K562 (cell line): ENCODE results near the gene DNAJB12. TPM values are rescaled to one million over a fixed set of nuclear protein-coding genes. Genes with fewer than 3 reads are reported as not detected.

Experiments used
- CBX5 ChIP-seq: IDR thresholded peaks from 2 replicates; pipeline ENCODE4 v1.6.1; 2014; ENCODE audit warnings: low read depth, borderline replicate concordance
- FOXA1 ChIP-seq: fragments of 450-650 bp; IDR thresholded peaks from 2 replicates; pipeline ENCODE4 v1.6.1; 2016; ENCODE audit warnings: mild to moderate bottlenecking, borderline replicate concordance
- ILF3 ChIP-seq: fragments of 450-650 bp; IDR thresholded peaks from 2 replicates; pipeline ENCODE4 v1.6.1; 2018; ENCODE audit warnings: antibody characterized with exemption, mild to moderate bottlenecking, moderate library complexity, borderline replicate concordance
- KLF1 ChIP-seq: fragments of 450-650 bp; IDR thresholded peaks from 2 replicates; pipeline ENCODE4 v1.6.1; 2016; ENCODE audit warnings: missing genetic modification characterization, missing compliant biosample characterization
- MAFG ChIP-seq: fragments of 450-650 bp; conservative IDR thresholded peaks from 2 replicates; pipeline ENCODE4 v1.6.1; 2016; ENCODE audit warnings: missing genetic modification characterization, missing compliant biosample characterization
- MYNN ChIP-seq, 2 experiments: sonication (generic); formaldehyde crosslinking in 1 of 2; IDR thresholded peaks; 2 replicates each; pipeline versions ENCODE4 v1.5.0 to v1.6.1; 2016 to 2020; ENCODE audit warnings: antibody characterized with exemption in 1 of 2, missing genetic modification reagents in 1 of 2
- NELFE ChIP-seq: IDR thresholded peaks from 2 replicates; pipeline ENCODE4 v1.6.1; 2011; ENCODE audit warnings: mild to moderate bottlenecking; ENCODE audit not compliant: insufficient read depth, insufficient read length
- SAFB ChIP-seq: fragments of 200-400 bp; formaldehyde crosslinking; IDR thresholded peaks from 2 replicates; pipeline ENCODE4 v1.6.1; 2017; ENCODE audit warnings: low read depth, low read length, borderline replicate concordance
- SMAD3 ChIP-seq: fragments of 450-650 bp; formaldehyde crosslinking; conservative IDR thresholded peaks from 2 replicates; pipeline ENCODE4 v1.4.0; 2020; ENCODE audit warnings: mild to moderate bottlenecking
- ZNF140 ChIP-seq: fragments of 250-450 bp; sonication (Bioruptor Pico); IDR thresholded peaks from 2 replicates; pipeline ENCODE4 v1.8.0; 2021; ENCODE audit warnings: moderate library complexity, mild to moderate bottlenecking, inconsistent platforms
- ZNF274 ChIP-seq: IDR thresholded peaks from 2 replicates; pipeline ENCODE4 v1.6.1; 2011; ENCODE audit warnings: low read depth, mild to moderate bottlenecking, low read length, moderate library complexity, borderline replicate concordance
- ZNF3 ChIP-seq: fragments of 250-450 bp; sonication (Bioruptor Pico); IDR thresholded peaks from 2 replicates; pipeline ENCODE4 v1.5.0; 2021; ENCODE audit warnings: mild to moderate bottlenecking, moderate library complexity
- ZNF384 ChIP-seq: IDR thresholded peaks from 2 replicates; pipeline ENCODE4 v1.6.1; 2012; ENCODE audit warnings: low read depth, low read length, improper control_type of control experiment
- ZNF57 ChIP-seq: fragments of 450-650 bp; formaldehyde crosslinking; IDR thresholded peaks from 2 replicates; pipeline ENCODE4 v1.4.0; 2020; ENCODE audit warnings: mild to moderate bottlenecking, moderate library complexity
- ZZZ3 ChIP-seq: fragments of 450-650 bp; IDR thresholded peaks from 2 replicates; pipeline ENCODE4 v1.6.1; 2016; ENCODE audit warnings: antibody characterized with exemption, mild to moderate bottlenecking, moderate library complexity
- polyA plus RNA-seq, 8 experiments: library from polyadenylated mRNA; depleted of rRNA in 4 of 8; stranded (reverse) in 5 of 8; unstranded in 3 of 8; fragments of >200 nt; fragmentation: Nextera tagmentation in 2 of 8; fragmentation: Illumina TruSeq in 1 of 8; extraction: Ambion mirVana in 2 of 8; extraction: Trizol in 1 of 8; gene quantifications; 2 replicates each; pipeline versions ENCODE4 v1.2.1 to v1.2.3, GENCODE V29; 2011 to 2014; ENCODE audit warnings: inconsistent platforms in 1 of 8, missing spikeins in 1 of 8
- total RNA-seq, 7 experiments: library from RNA; depleted of rRNA in 6 of 7; stranded (reverse); fragments of >200 nt in 6 of 7; fragmentation: Illumina TruSeq in 2 of 7; extraction: Trizol in 2 of 7; gene quantifications; 2 replicates each; pipeline versions ENCODE4 v1.2.1 to v1.2.3, GENCODE V29; 2011 to 2021; ENCODE audit warnings: low replicate concordance in 1 of 7
- TF ChIP-seq, protein P1 (sequence below): sonication (generic); formaldehyde crosslinking; IDR thresholded peaks from 2 replicates; pipeline ENCODE4 v1.8.0; 2022; ENCODE audit warnings: mild to moderate bottlenecking, missing genetic modification reagents
- TF ChIP-seq, protein P2 (sequence below): fragments of 250-450 bp; sonication (Bioruptor Pico); IDR thresholded peaks from 2 replicates; pipeline ENCODE4 v1.4.0; 2020
- TF ChIP-seq, protein P3 (sequence below): sonication (generic); formaldehyde crosslinking; IDR thresholded peaks from 2 replicates; pipeline ENCODE4 v1.8.0; 2022; ENCODE audit warnings: missing genetic modification reagents, mild to moderate bottlenecking, borderline replicate concordance
- TF ChIP-seq, protein P4 (sequence below), 3 experiments: fragments of 200-800 bp in 1 of 3; fragments of 250-450 bp in 1 of 3; fragments of 450-650 bp in 1 of 3; sonication (Bioruptor Pico) in 1 of 3; sonication (Bioruptor generic) in 1 of 3; formaldehyde crosslinking in 1 of 3; IDR thresholded peaks; 2 replicates each; pipeline versions ENCODE4 v1.6.1 to v1.8.0; 2016 to 2022; ENCODE audit warnings: mild to moderate bottlenecking in 2 of 3, missing genetic modification characterization in 2 of 3, missing compliant biosample characterization in 1 of 3, moderate library complexity in 1 of 3

The DNAJB12 gene
- total and polyA plus RNA-seq, 9 of the 15 experiments (the other 6 are each of a cell fraction or from before 2014, with no cell fraction given) = 3.5 to 31.5 (median 20.3) TPM

DNA sequence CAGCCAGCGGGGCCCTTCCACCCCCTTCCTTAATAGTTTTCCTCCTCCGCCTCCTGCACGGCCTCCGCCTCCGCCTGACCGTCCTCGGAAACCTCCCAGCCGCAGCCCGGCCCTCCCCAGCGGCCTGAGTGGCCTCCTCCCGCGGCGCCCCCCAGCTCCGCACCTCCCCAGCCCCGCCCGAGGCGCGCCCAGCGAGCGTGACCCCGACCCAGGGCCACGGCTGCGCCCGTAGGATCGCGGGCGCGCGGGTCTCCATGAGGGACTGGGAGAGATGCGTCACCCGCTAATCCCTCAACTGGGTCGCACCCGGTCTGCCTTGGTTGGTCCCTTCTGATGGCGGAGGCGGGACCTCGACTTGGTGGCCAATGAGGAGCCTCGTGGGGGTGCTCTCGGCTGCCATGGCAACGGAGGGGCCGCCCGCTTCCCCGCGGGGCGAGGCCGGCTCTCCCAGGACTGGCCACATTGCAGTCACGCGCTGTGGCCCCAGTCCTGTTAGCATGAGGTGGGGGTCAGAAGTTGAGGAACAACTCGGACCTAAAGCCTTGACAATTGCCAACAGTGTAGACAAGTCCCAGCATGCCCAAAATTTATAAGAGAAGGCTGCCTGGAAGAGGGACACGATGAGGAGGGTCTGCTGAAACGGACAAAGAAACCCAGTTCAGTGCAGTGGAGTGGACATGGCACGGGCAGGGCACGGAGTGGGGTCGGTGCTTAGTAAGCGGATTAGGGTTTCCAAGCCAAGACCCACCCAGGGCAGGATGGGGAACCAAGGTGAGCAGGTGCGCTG is 56.7 kb downstream of the DNAJB12 start (continued):
- TF ChIP-seq, protein P1, sequence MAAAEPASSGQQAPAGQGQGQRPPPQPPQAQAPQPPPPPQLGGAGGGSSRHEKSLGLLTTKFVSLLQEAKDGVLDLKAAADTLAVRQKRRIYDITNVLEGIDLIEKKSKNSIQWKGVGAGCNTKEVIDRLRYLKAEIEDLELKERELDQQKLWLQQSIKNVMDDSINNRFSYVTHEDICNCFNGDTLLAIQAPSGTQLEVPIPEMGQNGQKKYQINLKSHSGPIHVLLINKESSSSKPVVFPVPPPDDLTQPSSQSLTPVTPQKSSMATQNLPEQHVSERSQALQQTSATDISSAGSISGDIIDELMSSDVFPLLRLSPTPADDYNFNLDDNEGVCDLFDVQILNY (CRISPR knock-in tag) = no peak
- TF ChIP-seq FOXA1 (no peak), ZNF140 (CRISPR knock-in tag) (no peak), MYNN (IDR thresholded peaks at IDR 0.05) (no peak), MYNN (CRISPR knock-in tag; IDR thresholded peaks at IDR 0.05) (no peak), ZNF57 (CRISPR knock-in tag) (no peak; the same call in 1 of the 2 replicates), ILF3 (no peak), SMAD3 (peak; percentile 92), ZNF3 (CRISPR knock-in tag) (no peak), KLF1 (tag) (peak; percentile 12; the same call in 1 of the 2 replicates), NELFE (no peak), ZNF274 (no peak), SAFB (peak; percentile 87; the same call in 1 of the 2 replicates), MAFG (tag) (peak; percentile 56), ZNF384 (0 out of 2 replicates have a peak, but pooled peaks have one; percentile 1), CBX5 (no peak), ZZZ3 (no peak)
- TF ChIP-seq, protein P2, sequence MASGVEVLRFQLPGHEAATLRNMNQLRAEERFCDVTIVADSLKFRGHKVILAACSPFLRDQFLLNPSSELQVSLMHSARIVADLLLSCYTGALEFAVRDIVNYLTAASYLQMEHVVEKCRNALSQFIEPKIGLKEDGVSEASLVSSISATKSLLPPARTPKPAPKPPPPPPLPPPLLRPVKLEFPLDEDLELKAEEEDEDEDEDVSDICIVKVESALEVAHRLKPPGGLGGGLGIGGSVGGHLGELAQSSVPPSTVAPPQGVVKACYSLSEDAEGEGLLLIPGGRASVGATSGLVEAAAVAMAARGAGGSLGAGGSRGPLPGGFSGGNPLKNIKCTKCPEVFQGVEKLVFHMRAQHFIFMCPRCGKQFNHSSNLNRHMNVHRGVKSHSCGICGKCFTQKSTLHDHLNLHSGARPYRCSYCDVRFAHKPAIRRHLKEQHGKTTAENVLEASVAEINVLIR (CRISPR knock-in tag) = peak; percentile 61
- TF ChIP-seq, protein P3, sequence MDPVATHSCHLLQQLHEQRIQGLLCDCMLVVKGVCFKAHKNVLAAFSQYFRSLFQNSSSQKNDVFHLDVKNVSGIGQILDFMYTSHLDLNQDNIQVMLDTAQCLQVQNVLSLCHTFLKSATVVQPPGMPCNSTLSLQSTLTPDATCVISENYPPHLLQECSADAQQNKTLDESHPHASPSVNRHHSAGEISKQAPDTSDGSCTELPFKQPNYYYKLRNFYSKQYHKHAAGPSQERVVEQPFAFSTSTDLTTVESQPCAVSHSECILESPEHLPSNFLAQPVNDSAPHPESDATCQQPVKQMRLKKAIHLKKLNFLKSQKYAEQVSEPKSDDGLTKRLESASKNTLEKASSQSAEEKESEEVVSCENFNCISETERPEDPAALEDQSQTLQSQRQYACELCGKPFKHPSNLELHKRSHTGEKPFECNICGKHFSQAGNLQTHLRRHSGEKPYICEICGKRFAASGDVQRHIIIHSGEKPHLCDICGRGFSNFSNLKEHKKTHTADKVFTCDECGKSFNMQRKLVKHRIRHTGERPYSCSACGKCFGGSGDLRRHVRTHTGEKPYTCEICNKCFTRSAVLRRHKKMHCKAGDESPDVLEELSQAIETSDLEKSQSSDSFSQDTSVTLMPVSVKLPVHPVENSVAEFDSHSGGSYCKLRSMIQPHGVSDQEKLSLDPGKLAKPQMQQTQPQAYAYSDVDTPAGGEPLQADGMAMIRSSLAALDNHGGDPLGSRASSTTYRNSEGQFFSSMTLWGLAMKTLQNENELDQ (CRISPR knock-in tag) = no peak
- TF ChIP-seq, protein P4, sequence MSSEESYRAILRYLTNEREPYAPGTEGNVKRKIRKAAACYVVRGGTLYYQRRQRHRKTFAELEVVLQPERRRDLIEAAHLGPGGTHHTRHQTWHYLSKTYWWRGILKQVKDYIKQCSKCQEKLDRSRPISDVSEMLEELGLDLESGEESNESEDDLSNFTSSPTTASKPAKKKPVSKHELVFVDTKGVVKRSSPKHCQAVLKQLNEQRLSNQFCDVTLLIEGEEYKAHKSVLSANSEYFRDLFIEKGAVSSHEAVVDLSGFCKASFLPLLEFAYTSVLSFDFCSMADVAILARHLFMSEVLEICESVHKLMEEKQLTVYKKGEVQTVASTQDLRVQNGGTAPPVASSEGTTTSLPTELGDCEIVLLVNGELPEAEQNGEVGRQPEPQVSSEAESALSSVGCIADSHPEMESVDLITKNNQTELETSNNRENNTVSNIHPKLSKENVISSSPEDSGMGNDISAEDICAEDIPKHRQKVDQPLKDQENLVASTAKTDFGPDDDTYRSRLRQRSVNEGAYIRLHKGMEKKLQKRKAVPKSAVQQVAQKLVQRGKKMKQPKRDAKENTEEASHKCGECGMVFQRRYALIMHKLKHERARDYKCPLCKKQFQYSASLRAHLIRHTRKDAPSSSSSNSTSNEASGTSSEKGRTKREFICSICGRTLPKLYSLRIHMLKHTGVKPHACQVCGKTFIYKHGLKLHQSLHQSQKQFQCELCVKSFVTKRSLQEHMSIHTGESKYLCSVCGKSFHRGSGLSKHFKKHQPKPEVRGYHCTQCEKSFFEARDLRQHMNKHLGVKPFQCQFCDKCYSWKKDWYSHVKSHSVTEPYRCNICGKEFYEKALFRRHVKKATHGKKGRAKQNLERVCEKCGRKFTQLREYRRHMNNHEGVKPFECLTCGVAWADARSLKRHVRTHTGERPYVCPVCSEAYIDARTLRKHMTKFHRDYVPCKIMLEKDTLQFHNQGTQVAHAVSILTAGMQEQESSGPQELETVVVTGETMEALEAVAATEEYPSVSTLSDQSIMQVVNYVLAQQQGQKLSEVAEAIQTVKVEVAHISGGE (CRISPR knock-in tag; IDR thresholded peaks at IDR 0.05) = peak in 1 of 3 experiments; percentile 67; a peak in 1 of 6 replicates
